T-helper 2 cell treated with Interferon-gamma antibody and Interleukin-4, amounts not matched to agents 100 ng/mL and 5 ng/mL, for 36 hours (primary cell): ENCODE results near the gene TACC3. TPM values are rescaled to one million over a fixed set of nuclear protein-coding genes. Genes with fewer than 3 reads are reported as not detected.

ENCODE experiments used
- intact Hi-C: fragments of 100-400 bp; cut with micrococcal nuclease; formaldehyde crosslinking; loops from one replicate; pipeline ENCODE4 v1.15.1; 2023
- total RNA-seq: library from RNA; stranded (reverse); gene quantifications from 2 replicates; pipeline ENCODE4 v1.2.3, GENCODE V29; 2022

TACC3 gene
- total RNA-seq, 1 donor from 2014 or later: 221 TPM

DNA sequence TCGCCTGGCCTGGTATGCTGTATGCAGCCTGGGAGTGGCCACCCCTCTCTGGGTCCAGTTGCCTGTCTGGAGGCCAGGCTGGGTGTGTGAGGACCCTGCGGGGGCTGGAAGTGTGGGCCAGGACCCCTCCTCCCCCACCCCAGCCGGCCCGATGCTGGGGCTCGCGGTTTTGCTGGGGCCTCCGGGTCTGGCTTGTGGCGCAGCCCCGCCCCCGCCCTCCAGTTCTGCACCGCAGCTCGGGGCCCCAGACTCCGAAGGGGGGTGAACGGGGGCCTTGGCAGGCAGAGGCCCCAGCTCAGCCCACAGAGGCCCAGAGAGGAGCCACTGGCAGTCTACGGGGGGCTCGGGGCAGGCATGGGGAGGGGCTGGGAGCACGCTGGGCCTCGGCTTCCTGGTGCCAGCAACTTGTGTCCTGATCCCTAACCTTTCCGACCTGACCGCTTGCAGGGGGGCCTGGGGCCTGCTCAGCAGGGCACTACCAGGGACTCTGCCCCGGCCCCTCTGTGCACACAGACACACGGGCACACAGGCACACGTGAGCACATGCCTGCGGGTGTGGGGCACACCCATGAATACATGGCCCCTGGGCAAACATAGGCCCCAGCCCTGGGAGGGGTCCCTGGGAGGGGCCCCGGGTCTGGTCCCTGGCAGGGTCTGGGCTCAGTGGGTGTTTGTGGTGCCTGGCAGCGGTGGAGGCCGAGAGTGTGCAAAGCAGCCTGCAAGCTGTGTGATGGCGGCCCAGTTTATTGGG is 50.4 kb downstream of the TACC3 start:
- intact Hi-C loops: no loop called here

DNA sequence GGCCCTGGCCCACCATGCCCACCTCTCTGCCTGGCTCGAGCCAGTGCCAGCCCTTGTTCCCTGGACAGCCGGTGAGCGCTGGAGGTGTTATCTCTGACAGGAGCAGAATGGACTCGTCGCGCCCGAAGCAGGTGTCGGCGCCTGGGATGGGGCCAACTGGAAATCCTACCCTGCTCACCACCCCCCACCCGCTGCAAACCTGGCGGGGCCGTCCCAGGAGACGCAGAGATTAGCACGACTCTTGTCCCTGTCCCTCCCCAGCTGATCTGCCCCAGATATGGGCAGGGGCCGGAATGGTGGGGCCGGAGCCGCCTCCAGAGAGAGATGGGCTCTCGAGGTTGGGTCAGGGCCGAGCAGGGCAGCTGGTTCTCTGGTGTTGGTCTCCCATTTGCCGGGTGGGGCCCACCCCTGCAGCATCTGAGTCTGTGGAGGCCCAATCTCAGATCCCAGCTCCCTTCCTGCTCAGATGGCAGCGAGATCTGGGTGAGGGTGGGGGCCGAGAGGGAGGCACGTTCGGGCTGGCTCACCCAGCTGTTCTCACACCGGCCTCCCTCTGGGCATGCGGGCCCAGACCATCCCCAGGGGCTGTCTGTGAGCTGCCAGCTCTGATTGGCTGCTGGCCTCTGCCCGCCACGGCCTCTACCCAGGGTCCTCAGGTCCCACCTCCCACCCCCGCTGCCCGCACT is 51.7 kb downstream of the TACC3 start:
- intact Hi-C loops: no loop called here

DNA sequence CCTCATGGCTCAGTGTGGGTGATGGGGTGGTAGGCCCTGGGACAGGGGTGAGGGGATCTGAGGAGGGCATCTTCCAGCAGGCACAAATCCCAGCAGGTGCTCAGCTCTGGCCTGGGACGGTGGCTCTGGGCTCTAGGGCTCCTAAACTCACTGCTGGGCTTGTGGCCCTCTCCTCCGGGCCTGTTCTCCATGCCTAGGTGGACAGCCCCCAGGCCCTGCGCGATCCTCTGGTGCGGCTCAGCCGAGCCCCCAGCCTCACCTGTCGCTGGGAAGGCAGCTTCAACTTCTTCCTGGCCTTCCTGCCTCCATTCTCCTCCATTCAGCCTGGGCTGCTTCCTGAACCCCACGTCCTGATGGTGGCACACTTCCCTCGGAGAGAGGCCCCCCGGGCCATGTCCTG is 52.4 kb downstream of the TACC3 start:
- intact Hi-C loops: no loop called here

- intact Hi-C loops: no loop called here
These were observed 54.6 kb downstream of the TACC3 start for GRCh38 chr4:1775731-1776500.

DNA sequence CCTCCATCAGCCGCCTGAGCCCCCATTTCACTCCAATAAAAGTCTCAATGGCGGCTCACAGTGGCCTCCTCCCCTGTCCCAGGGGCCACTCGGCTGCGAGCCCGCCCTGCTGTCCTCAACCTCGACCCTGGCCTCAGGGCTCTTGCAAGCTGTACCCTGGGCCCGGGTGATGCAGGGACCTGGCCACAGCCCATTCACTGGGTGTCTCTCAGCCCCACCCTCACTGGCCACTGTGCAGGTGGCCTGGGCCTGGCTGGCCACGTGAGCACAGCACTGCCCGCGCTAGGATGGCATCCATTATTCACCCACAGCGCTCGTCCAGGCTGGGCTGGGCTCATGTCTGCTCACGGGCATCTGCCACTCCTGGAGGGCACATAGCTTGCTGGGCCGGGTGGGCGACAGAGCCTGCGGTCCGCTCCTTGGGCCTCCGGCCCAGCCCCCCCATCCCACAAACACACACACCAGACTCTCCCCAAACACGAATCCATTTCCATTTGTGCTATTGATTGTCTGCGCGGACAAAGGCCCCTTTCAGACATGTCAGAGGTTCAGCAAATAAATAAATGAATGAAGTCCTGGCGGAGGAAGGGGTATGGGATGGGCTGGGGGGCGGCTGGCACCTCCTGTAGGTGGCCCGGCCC is 55.3 kb downstream of the TACC3 start:
- intact Hi-C loops: no loop called here

DNA sequence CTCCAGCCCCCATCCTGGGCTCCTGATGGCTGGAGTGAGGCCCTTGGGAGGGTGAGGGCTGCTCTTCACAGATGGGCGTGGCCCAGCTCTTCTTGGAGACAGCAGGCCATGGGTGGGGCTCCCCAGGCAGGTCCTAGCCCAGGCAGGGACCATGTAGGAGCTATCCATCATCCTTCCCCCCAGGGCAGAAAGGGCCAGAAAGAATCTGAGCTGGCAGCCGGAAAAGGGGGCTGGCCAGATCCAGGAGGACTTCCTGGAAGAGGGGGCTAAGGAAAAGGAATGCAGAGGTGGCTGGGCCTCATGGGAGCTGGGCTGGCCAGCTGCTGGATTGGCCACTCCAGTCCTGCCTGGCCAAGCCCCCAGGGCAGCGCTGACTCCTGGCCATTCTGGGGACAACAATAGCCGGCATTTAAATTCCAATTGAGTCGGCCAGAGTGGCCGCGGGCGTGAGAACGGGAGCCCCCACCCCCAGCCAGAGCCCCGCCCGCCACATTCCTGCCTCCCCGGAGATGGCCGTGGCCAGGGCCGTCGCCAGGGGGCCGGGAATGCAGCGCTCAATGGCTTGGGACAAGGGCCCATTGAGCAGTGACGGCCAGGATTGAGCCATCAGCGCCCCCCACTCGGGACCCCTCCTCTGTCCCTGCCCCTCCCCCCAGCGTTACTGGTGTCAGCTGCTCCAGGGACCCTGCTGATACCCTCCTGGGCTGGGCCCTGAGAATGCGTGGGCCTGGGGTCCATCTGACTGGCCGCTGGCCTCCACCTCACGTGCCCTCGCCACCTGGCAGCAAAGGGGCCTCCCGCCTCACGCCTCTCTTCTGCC is 56.7 kb downstream of the TACC3 start:
- intact Hi-C loops: no loop called here

GRCh38 chr4:1778642-1779392 is 57.5 kb downstream of the TACC3 start:
- intact Hi-C loops: no loop called here

DNA sequence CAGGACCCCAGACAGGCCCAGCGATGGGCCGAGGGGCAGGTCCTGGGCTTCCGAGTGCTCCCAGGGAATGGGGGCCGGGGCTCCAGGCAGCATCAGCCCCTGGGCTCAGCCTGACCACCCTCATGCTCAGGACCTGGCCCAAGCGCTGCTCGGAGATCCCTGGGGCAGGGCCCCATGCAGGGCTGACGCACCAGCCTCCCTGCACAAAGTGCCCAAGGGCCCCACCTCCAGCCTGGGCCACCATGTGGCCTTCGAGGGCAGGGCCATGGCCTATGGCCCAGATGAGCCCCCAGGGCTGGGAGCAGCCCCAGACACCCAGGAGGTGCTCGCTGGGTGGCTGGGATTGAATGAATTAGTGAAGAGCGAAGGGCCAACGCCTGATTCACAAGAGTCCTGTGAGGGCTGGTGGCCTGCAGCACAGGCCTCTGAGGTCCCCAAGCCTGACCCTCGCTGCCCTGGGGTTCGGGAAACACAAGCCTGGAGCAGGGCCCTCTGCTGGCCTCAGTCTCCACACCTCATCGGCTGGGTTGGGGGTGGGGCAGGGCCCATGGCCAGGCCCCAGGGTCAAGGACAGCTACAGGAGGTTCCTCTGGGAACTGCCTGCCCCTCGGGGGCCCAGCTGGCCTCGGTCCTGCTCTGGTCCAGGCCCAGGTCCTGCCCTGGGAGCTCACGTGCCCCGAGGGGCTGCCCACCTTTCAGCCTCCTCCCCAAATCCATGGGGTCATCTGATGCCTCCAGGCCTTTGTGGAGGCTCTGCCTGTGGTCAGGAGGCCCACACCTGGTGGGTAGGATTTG is 58.5 kb downstream of the TACC3 start:
- intact Hi-C loops: no loop called here

GRCh38 chr4:1780435-1780834 is 59.1 kb downstream of the TACC3 start:
- intact Hi-C loops: no loop called here

- intact Hi-C loops: no loop called here
These were observed 61.7 kb downstream of the TACC3 start for GRCh38 chr4:1783015-1783414.

DNA sequence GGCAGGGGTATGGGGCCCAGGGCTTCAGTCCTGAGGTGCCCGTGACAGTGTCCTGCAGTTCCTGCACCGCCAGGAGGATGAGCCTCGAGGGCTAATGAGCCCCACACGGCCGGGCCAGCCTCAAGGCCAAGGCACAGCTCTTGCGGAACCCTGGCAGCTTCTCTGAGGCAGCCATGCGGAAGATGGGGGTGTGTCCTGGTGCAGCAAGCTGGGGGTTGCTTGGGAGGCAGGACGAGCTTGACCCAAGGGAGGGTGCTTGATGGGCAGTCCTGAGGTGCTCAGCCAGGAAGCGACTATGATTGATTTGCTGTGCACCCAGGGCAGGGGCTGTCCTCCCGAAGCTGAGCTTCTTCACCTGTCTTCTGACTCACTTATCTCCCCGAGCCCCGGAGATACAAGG is 62.6 kb downstream of the TACC3 start:
- intact Hi-C loops: no loop called here

DNA sequence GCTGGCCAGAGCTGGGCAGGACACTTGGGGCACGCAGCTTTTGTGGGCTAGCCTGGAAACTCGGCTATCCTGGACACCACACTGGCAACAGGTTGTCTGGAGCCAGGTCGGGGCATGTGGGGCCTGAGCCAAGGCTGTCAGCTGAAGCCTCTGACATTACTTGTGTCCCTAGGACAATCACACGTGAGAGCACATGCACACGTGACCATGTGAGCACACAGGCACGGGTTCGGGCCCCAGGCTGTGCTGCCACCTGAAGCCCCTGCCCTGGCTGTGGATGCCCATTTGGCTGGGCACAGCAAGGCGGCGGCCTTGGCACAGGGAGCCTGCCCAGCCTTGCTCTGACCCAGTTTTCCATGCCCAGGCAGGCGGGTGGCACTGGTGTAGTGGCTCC is 63.1 kb downstream of the TACC3 start:
- intact Hi-C loops: no loop called here

DNA sequence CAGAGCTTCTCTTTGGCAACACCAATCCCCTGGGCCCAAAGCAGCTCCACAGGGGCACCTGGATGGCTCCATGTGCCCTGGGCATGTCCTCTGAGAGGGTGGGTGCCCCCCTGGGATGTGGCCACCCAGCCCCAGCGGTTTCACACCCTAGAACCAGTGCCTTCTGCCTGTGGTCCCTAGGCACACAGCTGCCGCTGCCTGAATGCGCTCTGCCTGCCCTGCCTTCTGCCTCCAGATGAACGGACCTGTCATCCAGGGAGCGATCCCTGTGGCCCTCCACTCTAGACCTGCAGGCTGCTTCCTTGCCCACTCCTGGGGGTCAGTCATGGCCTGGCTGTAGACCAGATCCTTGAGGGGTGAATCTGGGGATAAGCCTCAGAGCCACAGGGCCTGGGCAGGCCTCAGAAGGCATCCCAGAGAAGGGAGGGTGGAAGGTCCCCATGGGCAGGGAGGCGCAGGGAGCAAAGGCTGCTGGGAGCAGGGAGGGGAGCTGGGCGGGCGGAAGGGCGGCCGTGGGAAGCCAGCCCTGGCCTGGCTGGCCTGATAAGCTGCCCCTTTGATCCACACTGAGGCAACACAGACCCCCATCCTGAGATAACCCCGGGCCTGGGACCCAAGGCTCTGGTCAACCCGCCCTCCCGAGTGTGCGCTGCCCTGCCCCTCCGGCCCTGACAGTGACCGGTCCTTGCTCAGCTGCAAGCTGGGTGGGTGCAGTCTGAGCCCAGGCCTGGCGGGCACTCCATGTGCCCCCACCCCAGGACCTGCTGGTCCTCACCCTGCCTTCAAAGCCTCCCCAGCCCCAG is 63.7 kb downstream of the TACC3 start:
- intact Hi-C loops: no loop called here

DNA sequence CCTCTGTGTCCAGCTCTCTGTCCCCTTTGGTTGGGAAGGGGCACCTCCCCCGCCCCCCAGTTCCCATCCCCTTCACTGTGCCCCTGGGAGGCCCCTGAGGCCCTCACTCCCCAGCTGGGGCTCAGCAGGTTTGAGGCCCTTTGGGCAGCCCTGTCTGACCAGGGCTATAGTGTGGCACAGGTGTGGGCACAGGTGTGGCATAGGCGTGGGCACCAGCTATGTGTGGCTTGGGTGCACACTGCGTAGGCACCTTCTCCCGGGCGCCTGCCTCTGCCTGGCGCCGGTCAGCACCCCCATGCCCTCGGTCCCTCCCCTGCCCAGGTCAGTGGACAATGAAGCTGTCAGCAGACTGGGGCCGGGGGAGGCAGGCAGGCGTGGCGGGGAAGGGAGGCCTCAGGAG is 64.3 kb downstream of the TACC3 start:
- intact Hi-C loops: no loop called here

GRCh38 chr4:1786544-1787362 is 65.4 kb downstream of the TACC3 start:
- intact Hi-C loops: no loop called here

DNA sequence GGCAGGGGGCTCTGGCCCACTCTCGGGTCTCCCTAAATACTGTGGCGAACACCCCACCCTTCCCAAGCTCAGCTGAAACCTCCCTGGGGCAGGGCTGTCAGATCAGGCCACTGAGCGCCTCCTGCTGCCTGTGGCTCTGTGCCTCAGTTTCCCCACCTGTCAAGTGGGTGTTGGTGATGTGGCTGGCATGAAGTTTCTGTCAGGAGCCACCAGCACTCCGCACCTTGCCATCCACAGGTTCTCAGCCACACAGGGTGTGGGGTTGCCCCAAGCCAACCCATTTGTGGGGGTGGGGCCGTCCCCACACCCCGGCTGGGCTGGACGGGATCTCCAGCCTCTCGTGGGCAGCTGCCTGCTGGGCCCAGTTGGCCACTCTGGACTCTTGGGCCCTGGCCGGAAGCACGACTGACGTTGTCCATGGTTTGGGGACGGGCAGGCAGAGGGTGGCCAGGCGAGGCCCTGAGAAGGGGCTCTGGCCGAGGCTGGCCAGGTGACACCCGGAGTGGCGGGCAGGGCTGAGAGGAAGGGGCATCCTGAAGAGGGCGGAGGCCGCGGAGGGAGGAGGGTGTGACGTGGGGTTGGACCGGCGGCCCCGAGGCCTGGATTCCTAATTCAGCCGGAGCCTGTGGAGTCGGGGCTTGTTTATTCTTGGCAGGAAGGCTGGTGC is 66.2 kb downstream of the TACC3 start:
- intact Hi-C loops: no loop called here
